HL-60/S4 (cell line): ENCODE data around the gene SKA1.
"Not testable (repeated sequence)": the region's sequence is repeated elsewhere in the genome, so short reads cannot be mapped to it uniquely, and the experiment has no call there.

ENCODE experiments used
- in situ Hi-C: fragments of 300-500 bp; cut with MboI; formaldehyde crosslinking; loops from 2 replicates; pipeline ENCODE4 v1.14.3; 2022; ENCODE audit warnings: low sequenced_read_pairs

SKA1 gene

DNA sequence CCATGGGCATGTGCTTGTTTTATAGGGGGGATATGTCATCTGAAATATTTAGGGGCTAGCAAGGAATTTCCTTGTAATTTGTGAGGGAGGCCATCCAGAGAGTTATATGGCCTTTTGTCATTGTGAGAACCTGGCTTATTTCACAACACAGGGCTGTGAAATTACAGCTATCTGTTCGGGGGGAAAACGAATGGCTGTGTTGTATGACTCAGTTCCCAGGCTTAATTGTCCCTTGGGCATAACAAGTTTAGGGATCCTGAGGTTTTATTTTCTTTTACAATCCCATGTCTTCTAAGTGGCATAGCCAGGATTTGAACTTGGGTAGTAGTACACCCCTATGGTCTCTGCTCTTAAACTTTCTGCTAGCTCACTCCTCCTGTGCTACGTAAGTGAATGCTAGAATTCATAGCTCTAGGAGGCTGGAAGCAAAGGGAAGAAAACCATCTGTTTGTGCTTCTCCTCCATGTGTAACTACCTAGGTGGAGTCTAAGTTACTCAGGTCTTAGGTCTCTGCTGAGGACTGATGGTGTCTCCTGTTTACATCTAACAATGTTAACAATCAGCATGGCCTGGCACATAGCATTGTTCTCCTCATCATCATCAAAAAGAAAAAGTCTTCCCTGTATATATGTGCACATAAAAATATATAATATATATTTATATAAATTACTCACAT is 53.8 kb downstream of the SKA1 start:
- in situ Hi-C loops: no loop called here

DNA sequence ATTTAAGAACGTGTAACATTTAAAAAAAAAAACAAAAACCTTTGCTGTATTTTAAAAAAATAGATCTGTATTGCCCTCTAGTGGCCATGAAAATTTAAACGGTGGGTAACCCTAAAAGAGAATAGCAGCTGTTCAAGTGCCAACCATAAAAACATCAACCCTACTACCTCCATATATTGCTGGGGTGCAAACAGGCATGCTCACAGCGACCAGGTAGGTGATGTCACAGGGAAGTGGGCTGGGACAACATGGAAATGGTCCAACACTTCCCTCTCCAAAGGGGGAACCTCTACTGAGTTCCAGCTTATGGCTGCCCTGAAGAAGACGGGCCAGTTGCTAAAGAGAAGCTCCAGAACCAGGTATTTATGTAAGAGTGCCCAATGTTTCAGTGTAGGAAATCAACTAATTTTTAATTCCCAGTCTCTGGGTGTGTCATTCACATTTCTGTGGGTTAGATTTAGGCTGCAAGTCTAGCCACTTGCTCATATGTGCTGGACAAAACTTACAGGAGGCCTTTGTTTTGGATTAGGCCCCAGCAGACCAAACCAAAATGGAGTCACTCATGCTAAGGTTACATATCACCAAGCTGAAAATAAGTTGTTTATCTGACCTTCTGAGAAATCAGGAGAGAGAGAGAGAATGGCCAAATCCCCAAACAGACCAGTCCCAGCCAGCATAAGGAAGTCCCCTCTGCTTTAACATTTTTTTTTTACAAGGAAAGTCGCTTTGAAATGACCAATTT is 54.5 kb downstream of the SKA1 start:
- in situ Hi-C loops: no loop called here

DNA sequence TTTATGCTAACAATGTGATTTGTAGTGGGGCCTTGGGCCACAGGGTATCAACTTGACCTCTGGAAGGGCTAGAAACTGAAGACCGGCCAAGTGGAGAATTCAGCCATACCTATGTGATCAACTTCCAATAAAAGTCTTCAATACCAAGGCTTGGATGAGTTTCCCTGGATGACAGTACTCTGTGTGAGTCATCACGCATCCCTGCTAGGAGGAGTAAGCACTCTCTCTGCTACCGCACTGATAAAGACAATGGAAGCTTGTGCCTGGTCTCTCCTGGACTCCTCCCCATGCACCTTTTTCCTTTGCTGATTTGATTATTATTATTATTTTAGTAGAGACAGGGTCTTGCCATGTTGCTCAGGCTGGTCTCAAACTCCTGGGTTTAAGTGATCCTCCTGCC is 58.1 kb downstream of the SKA1 start:
- in situ Hi-C loops: no loop called here

DNA sequence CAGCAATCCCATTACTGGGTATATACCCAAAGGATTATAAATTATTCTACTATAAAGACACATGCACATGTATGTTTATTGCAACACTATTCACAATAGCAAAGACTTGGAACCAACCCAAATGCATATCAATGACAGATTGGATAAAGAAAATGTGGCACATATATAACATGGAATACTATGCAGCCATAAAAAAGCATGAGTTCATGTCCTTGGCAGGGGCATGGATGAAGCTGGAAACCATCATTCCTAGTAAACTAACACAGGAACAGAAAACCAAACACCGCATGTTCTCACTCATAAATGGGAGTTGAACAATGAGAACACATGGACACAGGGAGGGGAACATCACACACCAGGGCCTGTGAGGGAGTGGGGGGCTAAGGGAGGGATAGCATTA is 61.9 kb downstream of the SKA1 start:
- in situ Hi-C loops: not testable (repeated sequence)

DNA sequence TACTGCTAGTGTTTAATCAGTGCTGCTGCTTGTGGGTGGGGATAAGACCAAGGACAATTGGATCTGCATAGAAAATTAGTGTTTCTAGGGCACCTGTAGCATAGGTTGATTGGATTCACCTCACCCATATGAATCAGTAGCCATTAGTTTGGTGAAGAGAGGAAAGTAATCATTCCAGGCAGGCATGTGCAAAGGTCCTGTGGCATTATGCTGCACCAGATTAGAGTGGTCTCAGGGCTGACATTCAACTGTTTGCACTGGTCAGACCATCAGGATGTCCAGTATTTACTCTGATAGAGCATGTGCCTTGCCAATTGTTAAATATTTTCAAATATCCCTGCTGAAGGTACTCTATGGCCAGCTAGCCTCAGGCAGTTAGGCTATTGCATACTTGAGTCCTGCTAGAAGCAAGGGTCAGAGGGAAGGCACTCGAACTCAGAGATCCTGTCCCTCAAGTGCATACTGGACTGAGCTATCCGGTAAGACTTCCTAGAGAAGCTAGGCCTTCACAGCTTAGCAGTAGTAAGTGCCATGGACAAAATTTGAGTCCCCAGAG is 64.7 kb downstream of the SKA1 start:
- in situ Hi-C loops: no loop called here

DNA sequence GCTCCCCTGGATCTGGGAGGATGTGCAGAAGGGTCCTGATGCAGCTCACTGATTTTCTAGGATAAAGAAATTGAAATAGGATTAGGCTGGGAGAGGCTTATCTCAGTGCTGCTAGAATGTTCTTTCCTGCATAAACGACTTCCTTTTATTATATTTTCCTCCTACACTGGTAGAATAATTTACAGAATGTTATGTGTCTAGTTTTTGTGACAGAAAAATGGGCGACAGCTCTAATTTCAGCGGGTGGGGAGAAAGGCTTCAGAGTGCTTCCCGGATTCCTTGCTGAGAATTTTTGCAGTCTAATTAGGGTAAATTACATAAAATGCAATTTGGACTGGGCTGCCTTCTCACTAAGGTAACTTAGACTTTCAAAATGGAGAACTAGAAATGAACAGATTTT is 66.2 kb downstream of the SKA1 start:
- in situ Hi-C loops: no loop called here

DNA sequence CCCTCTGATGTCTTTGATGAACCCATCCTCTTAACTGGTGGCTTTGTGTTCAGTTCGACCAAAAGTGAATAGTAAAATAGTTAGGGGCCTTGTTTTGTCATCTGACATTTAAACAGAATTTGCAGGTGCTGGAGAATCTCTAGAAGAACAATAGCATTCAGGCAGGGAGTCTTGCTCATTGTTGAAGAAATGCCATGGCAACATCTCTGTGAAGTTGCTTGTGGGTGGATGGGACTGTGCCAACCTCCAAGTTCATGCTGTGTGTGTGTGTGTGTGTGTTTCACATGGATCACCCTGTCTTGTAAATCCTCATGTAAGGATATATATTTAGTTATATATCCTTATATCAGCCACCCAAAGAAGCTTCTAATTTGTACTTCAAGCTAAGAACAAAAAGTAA is 66.7 kb downstream of the SKA1 start:
- in situ Hi-C loops: no loop called here
